HG03175 (cell line): ENCODE measurements around the gene IL17RC.
"Not testable (repeated sequence)": the region's sequence is repeated elsewhere in the genome, so short reads cannot be mapped to it uniquely, and the experiment has no call there.

Experiments
- ATAC-seq: cut with Tn5 transposase; IDR thresholded peaks from one replicate; pipeline ENCODE4 v1.9.1; 2021; ENCODE audit warnings: mild to moderate bottlenecking, moderate library complexity; ENCODE audit not compliant: unreplicated experiment

The IL17RC gene

DNA sequence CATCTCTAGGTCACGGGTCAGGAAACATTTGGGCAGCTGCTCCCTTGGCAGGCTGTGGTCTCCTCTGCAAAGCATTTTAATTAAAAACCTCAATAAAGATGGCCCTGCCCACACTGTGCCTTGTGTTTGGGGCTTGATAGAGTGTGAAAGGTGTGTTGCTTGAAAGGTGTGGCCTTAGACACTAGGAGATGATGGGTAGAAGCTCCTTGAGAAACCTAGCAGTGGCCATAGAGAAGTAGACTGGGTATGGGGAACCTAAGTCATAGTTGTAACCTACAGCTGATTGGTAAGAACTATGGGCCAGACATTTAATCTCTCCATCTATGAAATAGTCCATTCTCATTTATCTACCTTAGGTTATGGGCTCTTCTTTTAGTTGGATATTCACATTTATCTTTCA, 23.2 kb upstream of the IL17RC start:
- ATAC-seq, result no peak

DNA sequence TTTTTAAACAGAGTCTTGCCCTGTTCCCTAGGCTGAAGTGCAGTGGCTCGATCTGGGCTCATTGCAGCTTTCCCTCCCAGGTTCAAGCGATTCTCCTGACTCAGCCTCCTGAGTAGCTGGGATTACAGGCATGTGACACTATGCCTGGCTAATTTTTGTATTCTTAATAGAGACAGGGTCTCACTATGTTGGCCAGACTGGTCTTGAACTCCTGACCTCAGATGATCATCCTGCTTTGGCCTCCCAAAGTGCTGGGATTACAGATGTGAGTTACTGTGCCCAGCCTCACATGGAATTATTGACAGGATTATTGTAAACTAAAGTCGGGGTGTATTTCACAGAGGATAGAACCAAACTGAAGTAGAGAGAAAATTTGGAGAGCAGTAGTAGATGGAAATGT, 21.2 kb upstream of the IL17RC start:
- not testable (repeated sequence) for ATAC-seq

DNA sequence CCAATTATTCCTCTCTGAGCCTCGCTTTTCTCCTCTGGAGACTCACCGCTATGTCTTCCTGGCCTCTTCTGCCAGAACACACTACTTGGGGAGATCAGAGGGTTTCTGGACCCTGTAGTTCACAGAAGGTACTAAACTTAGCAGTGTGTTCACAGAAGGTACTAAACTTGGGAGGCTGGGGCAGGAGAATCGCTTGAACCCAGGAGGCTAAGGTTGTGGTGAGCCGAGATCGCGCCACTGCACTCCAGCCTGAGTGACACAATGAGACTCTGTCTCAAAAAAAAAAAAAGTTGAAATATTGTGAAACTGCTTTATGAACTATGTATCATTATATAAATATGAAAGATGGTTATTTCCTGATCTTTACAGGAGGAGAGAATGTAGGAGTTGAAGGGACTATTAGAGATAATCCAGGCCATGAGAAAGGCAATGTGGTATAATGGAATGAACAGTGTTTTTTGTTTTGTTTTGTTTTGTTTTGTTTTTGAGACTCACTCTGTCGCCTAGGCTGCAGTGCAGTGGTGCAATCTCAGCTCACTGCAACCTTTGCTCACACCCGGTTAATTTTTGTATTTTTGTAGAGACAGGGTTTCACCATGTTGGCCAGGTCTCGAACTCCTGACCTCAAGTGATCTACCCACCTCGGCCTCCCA, 20.0 kb upstream of the IL17RC start:
- ATAC-seq, result not testable (repeated sequence)

DNA sequence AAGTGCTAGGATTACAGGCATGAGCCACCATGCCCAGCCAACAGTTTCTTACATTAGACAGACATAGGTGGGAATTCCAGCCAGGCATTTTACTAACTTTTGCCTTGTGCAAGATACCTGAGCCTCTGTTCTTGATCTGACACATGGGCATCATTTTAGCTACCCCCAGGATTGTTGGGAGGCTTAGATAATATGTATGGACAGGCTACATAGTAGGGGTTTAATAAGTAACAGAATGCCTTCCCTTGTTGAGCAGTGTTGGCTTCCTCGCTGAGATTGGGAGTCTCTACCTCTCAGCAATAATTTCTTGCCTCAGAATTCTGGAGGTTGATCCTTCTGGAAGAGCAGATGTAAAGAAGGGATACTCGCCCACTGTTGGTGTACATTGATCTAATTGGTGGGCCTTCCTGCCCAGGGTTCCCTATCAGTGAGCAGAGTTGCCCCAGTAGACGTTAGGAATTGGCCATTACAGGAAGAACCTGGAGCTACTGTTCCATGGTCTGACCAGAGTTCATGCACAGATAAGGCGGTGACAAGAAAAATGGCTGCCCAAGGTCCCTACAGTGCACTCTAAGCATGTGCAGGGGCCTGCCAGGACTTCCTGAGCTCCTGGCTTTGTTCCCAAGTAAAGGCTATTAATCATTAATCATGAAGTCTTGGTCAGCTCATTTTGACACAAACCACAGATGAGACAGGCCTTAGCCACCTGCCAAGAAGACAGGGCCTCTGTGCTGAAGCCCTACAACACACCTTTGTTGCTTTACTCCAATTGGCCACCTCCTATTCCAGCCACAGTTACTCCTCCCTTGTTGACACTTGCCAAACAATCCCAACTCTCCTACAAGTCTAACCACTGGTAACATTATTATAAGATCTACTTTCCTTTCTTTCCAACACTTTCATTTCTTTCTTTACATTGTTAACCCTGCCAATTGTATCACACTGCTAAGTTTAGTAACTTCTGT, 19.2 kb upstream of the IL17RC start:
- peak; percentile 68 for ATAC-seq

DNA sequence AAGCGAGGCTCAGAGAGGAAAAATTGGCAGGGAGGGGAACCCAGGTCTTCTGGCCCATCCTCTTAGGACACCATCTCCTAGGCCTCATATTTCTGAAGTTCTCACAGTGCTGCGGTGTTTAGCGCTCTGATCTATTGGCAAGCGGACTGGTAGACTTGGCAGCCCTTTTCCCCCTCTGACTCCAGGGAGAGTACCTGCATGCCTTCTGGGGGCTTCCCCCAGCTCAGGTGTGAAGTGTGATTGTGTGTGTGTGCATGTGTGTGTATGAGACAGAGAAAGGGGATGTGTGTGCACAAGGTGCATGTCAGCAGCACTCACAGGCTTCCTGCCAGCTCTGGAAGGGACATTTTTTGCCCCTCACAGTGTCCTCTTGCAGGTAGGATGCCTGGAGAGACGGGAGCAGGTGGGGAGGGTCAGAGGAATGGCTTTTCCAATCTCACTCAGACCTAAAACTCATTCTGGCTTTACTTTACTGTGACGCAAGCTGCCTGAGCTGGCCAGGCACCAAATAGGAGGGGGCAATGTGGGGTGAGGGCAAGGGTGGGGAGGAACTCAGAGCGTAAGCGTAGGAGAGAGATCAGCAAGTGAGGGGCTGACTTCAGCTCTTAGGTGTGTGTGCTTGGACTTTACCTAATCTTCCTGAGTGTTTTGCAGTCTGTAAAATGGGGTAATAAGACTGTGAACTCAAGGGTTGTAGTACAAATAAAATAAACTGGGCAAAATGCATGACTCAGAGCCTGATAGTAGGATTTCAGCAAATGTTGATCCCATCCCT, 18.2 kb upstream of the IL17RC start:
- no peak for ATAC-seq

DNA sequence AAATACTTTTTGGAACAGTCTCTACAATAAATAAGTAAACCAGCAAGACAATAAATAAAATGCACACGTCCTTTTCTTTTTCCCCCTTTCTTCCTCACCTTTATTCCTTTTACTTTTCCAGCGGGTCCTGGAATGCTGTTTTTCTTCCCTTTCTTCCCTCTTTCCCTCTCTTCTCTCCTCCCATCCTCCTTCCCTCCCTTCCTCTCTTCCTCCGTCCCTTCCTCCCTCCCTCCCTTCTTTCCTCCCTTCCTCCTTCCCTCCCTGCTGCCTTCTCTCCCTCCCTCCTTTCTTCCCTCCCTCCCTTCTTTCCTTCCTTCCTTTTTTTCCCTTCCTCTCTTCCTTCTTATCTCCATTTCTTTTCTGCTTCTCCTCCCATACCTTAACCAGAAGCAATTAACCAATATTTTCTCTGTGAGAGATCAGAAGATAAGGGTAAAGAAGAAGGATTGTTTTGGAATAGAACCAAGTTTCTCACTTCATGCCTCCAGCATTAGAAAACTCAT, 17.6 kb upstream of the IL17RC start:
- no peak for ATAC-seq

DNA sequence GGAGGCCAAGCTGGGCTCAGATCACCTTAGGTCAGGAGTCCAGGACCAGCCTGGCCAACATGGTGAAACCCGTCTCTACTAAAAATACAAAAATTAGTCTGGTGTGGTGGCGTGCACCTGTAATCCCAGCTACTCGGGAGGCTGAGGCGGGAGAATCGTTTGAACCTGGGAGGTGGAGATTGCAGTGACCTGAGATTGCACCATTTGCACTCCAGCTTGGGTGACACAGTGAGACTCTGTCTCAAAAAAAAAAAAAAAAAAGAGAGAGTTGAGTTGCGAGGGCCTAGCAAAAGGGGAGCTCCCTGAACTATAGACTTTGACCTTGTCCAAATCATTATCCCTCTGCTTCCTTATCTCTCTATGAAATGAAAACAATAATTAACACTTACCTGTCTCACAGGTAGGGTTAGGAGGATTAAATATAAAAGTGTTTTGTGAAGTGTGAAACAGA, 15.9 kb upstream of the IL17RC start:
- not testable (repeated sequence) for ATAC-seq

DNA sequence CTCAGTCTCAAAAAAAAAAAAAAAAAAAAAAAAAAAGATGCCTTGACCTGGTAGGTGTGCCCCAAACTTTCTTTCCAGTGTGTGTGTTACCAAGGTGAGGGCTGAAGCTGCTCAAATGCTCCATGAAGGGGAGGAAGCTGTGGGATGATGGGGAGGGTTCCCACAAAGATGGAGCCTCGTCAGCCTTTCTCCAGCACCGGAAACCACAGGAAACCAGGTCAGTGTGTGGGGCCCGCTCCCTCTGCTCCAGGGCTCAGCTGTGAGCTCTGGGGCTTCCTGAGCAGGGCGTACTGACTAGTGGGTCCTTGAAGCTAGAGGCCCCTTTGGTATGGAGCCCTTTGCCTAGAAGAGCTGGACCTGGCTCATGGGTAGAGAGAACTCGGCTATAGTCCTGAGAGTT, 14.9 kb upstream of the IL17RC start:
- ATAC-seq, result no peak

DNA sequence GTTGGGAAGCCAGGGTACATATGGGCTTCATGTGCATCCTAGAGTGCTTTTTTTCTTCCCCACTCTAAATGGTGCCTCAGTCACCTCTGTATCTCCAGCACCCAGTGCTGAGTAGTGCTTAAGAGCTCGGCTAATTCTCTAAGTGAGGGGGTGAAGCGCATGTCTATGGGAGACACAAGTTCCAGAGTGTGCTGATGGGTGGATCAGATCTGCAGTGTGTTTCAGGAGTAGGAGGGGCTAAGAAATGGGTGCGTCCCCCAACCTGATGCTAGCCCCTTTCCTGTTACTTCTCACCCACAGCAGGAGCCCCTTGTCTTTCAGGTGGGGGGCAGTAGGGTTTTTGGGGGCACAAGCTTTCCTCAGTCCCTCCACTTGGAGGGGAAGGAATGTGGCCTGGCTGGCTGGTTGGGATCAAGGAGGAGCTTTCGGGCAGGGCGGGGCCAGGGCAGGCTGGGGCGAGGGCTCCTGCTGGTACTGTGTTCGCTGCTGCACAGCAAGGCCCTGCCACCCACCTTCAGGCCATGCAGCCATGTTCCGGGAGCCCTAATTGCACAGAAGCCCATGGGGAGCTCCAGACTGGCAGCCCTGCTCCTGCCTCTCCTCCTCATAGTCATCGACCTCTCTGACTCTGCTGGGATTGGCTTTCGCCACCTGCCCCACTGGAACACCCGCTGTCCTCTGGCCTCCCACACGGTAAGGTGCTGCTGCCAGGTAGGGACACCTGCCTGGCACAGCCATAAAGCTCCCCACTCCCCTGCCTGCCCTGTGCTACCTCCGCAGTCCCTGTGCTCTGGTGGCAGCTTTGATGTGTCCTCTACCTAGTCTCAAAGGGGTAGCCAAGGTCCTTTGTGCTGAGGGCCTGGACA, 14.3 kb upstream of the IL17RC start, which contains the start of gene IL17RE:
Gene IL17RE (plus strand): TSS at position 477 of the 866 bp plus-strand sequence. CDS start 85 bp downstream, at position 562.
- ATAC-seq, result no peak

DNA sequence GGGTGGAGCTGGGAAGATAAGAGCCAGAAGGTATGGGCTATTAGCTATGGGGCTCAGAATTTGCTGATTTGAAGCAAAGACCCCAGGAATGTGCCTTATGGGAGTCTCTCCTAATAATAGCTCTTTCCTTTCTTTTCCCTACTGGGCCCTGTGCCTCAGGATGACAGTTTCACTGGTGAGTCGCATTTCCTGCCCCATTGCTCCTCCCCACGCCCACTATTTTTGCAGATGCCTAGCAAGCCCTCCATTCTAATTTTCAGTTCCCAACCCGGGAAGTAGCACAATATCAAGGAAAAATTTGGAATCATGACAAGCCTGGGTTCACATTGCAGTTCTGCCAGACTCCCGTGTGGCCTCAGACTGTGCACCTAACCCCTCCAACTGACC, 13.7 kb upstream of the IL17RC start:
- no peak for ATAC-seq

DNA sequence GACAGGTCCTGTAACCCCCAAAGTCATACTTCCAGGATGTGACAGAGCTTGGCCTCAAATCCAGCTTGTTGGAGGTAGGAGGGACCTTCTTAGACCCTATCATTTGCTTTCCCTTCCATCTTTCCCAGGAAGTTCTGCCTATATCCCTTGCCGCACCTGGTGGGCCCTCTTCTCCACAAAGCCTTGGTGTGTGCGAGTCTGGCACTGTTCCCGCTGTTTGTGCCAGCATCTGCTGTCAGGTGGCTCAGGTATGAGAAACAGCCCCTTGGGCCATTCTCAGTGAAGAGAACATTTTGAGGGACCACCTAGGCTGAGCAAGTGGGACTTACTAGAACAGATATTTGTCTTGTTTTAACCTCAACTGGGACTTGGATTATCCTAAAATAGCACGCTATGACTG, 13.0 kb upstream of the IL17RC start:
- no peak for ATAC-seq

DNA sequence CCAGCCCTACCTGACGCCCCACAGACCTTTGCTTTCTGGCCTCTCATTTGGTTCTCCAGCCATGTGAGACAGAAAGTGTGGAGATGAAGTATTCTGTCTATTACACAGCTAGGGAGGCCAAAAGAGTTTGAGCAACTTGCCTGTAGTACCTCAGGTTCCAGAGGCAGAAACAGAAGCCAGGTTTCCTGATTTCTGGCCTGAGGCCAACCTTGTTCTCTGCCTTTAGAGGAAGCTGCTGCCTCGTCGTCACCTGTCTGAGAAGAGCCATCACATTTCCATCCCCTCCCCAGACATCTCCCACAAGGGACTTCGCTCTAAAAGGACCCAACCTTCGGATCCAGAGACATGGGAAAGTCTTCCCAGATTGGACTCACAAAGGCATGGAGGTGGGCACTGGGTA, 10.4 kb upstream of the IL17RC start:
- no peak for ATAC-seq

DNA sequence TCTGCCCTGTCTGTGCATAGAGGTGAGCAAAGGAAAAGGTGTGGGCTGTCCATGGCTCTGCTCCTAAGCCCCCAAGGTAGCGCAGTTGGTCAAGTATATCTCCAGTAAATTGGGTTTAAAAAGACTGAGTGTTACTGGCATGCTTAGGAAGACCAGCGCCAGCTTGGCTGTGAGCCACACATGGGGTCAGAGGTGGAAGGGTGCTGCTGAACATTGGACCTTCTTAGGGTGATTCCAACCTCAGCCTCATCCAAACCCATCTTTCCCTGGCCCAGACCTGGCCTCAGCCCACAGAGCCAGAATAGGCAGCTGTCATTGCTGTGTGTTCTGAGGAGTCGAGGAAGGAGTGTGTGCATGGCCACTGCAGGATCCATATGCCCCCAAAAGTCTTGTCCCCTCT, 8.6 kb upstream of the IL17RC start:
- no peak for ATAC-seq

DNA sequence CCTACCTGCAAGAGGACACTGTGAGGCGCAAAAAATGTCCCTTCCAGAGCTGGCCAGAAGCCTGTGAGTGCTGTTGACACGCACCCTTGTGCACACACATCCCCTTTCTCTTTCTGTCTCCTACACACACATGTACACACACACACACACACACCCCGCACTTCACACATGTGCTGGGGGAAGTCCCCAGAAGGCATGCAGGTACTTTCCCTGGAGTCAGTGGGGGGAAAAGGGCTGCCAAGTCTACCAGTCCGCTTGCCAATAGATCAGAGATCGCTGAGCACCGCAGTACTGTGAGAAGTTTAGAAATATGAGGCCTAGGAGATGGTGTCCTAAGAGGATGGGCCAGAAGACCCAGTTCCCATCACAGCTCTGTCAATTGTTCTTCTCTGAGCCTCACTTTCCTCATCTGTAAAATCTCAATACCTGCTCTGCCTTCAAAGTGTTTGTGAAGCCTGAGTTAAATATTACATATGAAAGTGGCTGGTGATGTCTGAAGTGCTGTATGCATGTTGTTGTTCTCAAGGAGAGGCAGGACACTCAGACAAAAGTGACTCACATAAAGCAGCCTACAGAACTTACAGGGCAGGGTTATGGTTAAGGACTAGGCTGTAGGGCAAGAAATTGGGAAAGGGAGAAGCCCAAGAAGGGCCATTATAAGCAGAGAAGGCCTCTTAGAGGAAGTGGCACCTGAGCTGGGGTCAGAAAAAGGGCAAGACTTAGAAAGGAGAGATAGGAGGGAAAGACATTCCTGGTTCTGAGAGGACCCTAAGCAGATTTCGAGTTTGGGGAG, 7.5 kb upstream of the IL17RC start:
- ATAC-seq, result no peak

DNA sequence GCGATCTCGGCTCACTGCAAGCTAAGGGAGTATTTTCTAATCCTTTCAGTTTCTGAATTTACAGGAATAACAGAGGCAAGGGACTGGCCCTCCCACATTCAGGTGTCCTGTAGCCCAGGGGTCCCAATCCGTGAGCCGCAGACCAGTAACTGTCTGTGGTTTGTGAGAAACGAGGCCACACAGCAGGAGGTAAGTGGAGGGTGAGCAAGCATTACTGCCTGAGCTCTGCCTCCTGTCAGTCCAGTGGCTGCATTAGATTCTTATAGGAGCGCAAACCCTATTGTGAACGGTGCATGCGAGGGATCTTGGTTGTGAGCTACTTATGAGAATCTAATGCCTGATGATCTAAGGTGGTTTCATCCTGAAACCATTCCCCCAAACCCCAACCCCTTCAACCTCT, 5.0 kb upstream of the IL17RC start:
- ATAC-seq, result no peak

DNA sequence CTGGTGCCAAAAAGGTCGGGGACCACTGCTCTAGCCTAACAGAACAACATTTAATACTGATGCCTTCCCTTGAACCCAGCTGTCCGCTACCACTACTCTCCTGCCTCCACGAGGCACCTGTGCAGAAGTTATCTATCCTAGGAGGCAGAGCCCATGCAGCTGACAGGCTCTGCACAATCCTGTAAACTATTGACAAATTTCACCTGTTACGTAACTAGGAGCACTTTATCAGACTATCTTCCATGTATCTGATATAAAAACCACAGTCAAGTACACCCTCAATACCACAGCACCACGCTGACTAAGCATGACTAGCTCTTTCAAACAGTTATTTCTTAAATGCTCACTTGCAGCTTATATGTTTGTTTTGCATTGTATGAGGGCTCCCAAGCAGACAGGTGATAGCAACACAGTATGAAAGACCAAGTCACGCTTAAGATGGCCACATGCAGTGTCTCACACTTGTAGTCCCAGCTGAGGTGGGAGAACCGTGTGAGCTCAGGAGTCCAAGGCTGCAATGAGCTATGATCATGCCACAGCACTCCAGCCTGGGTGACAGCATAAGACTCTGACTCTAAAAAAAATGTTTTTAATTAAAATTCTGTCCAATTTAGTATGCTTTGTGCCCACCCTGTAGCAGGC, 4.5 kb upstream of the IL17RC start:
- no peak for ATAC-seq

DNA sequence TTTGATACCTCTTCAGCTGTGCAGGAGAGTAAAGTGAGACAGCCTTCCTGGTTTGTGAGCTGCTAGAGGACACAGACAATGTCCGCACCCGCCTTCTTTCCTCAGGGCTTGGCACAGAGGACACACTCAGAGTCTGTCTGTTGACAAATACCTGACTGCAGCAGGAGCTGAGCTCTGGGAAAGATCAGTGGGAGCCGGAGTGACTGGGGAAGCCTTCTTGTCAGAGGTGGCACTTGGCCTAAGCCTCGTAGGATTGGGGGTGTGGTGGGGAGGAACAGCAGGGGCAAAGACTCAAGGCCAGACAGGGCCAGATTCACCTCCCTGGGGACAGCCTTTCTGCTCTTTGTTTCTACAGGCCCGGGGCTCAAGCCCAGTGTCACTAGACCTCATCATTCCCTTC, 3.3 kb upstream of the IL17RC start:
- no peak for ATAC-seq

DNA sequence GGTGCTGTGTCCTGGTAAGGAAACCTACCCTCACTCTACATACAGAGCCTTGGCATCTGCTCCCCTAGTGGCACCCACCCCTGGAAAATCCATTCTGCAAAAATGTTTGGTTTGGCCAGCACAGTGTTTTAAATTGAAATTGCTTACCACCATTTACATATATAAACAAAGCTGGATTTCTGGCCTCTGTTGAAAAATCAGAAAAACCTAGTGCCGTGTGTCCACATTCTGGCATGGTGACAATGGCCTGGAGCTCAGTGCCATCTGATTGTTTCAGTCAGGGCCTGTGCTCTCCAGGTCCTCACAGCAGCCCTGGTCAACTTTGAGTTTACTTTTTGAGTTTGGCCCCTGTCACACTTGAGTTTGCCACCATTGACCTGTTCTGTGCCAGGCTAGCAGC, 2.9 kb upstream of the IL17RC start:
- ATAC-seq, result no peak
